Adrenal gland (tissue), 12 donors: ENCODE measurements around the gene POLD2. TPM values are rescaled to one million over a fixed set of nuclear protein-coding genes. Genes with fewer than 3 reads are reported as not detected.

Experiments
- DNase-seq, 7 donors: peaks; one replicate each; pipeline ENCODE4 v3.0.0-alpha.2; 2019 to 2020
- H3K27ac ChIP-seq, 5 donors: fragments of 200-600 bp; sonication (generic) in 4 of 5; 1 replicate in 3 of 5; 2 replicates in 2 of 5; pipeline versions ENCODE4 v1.5.1 to v1.8.0; 2016 to 2020; ENCODE audit warnings: mild to moderate bottlenecking in 1 of 5
- H3K27me3 ChIP-seq: fragments of 200-600 bp; 2 replicates; pipeline ENCODE4 v1.8.0; 2021
- H3K36me3 ChIP-seq, 2 donors: fragments of 200-600 bp; replicated peaks in 1 of 2; 1 replicate in 1 of 2; 2 replicates in 1 of 2; pipeline versions ENCODE4 v1.5.1 to v1.8.0; 2018 to 2022
- H3K4me1 ChIP-seq, 2 donors: fragments of 200-600 bp; replicated peaks in 1 of 2; 1 replicate in 1 of 2; 2 replicates in 1 of 2; pipeline versions ENCODE4 v1.5.1 to v1.8.0; 2018 to 2021
- H3K4me3 ChIP-seq, 4 donors: fragments of 200-600 bp; sonication (generic) in 3 of 4; one replicate each; pipeline ENCODE4 v1.5.1; 2016 to 2018
- H3K9me3 ChIP-seq, 3 donors: fragments of 200-600 bp; sonication (generic) in 1 of 3; replicated peaks in 1 of 3; 1 replicate in 2 of 3; 2 replicates in 1 of 3; pipeline versions ENCODE4 v1.5.1 to v1.8.0; 2016 to 2021
- CTCF ChIP-seq, 6 experiments: fragments of 450-650 bp in 4 of 6; fragments of 200-600 bp in 2 of 6; sonication (generic) in 1 of 6; IDR thresholded peaks; 1 replicate in 5 of 6; 2 replicates in 1 of 6; pipeline versions ENCODE4 v1.5.1 to v1.8.0; 2016 to 2021; ENCODE audit warnings: antibody characterized with exemption in 6 of 6, mild to moderate bottlenecking in 2 of 6, moderate library complexity in 1 of 6
- POLR2A ChIP-seq, 2 donors: fragments of 450-650 bp; IDR thresholded peaks; one replicate each; pipeline ENCODE4 v1.6.1; 2017; ENCODE audit warnings: antibody characterized with exemption in 2 of 2, mild to moderate bottlenecking in 2 of 2, moderate library complexity in 1 of 2
- WGBS, 4 donors: extraction: QIAGEN DNeasy Blood & Tissue Kit in 2 of 4; methylation state at CpG; one replicate each; pipeline versions ENCODE4 v1.1.5 to v1.1.7; 2013 to 2017; 5-methylcytosine and 5-hydroxymethylcytosine counted together
- intact Hi-C, 2 donors: fragments of 100-400 bp; cut with DNase I; formaldehyde crosslinking; loops; one replicate each; pipeline versions ENCODE4 v1.14.1 to v1.15.0; 2022 to 2023
- polyA plus RNA-seq, 3 donors: library from polyadenylated mRNA; stranded (reverse); fragments of 200-250 nt in 2 of 3; fragments of 350-450 nt in 1 of 3; fragmentation: Illumina TruSeq in 1 of 3; extraction: RNeasy Lipid Tissue Mini Kit (QIAGEN cat#74804) in 1 of 3; gene quantifications; one replicate each; pipeline ENCODE4 v1.2.3, GENCODE V29; 2013 to 2014
- total RNA-seq, 9 donors: library from RNA; depleted of rRNA in 4 of 9; stranded (reverse); fragments of >200 nt in 4 of 9; fragments of 120-200 nt in 1 of 9; fragmentation: NEBNext Ultra II Directional in 1 of 9; extraction: Animal tissue kit (Norgen Biotek cat#: 25700) in 1 of 9; gene quantifications; one replicate each; pipeline versions ENCODE4 v1.1.0 to v1.2.4, GENCODE V29; 2013 to 2023
- donor health status: healthy with polysubstance abuse.
- donor health status: Bipolar disorder and iron deficiency.
- donor health status: DM: yes; HTN: yes; CAD: no.
- donor health status: DM: no; HTN: no; CAD: no.
- donor health status: DM: no; HTN: no; CAD: no.
- donor health status: DM: yes; HTN: yes; CAD: no.

Gene POLD2
- total and polyA plus RNA-seq, 12 donors = 47.5 to 127 (median 78.1) TPM

- no peaks in the 10 kb centered on the region for H3K9me3 ChIP-seq
- no peaks in the 10 kb centered on the region for H3K36me3 ChIP-seq
- H3K4me3 ChIP-seq = no peak overlapping the region
- H3K27ac ChIP-seq = no peak overlapping the region
- 79 to 100% (median 89%) methylated on average over 2 to 16 of the region's 16 CpGs for WGBS, 4 donors
- intact Hi-C loops = no loop called here
- no peaks in the 10 kb centered on the region for H3K27me3 ChIP-seq
- H3K4me1 ChIP-seq = no peaks in the 10 kb centered on the region
- TF ChIP-seq CTCF (IDR thresholded peaks at IDR 0.05) (no peak), POLR2A (IDR thresholded peaks at IDR 0.05) (no peak)
- peak in 1 of 7 donors; percentile 13 for DNase-seq
Measured at GRCh38 chr7:44150966-44151941, 27.9 kb upstream of the POLD2 start.

- H3K36me3 ChIP-seq = no peaks in the 10 kb centered on the region
- WGBS, 4 donors = 69 to 84% (median 77%) methylated on average over 3 to 5 of the region's 5 CpGs
Measured at GRCh38 chr7:44150466-44150832, 27.1 kb upstream of the POLD2 start.

GRCh38 chr7:44149571-44150465 lies 26.5 kb upstream of the POLD2 start:
- peak in 2 of 7 donors; percentile 8 to 9 for DNase-seq
- H3K36me3 ChIP-seq = no peaks in the 10 kb centered on the region
- H3K4me3 ChIP-seq = no peak overlapping the region
- intact Hi-C loops = no loop called here
- no peak overlapping the region for H3K27ac ChIP-seq
- WGBS, 4 donors = 79 to 83% (median 82%) methylated on average over 16 to 18 of the region's 18 CpGs
- H3K9me3 ChIP-seq = no peaks in the 10 kb centered on the region
- H3K27me3 ChIP-seq = peaks cover 9% of the 10 kb centered on the region
- no peak for TF ChIP-seq CTCF (IDR thresholded peaks at IDR 0.05)
- H3K4me1 ChIP-seq = peaks cover 8% of the 10 kb centered on the region in 2 donors

More at GRCh38 chr7:44150466-44150832, 27.1 kb upstream of the POLD2 start:
- intact Hi-C loops = no loop called here
- no peaks in the 10 kb centered on the region for H3K9me3 ChIP-seq
- peaks cover 2% of the 10 kb centered on the region for H3K27me3 ChIP-seq
- H3K4me3 ChIP-seq = no peak overlapping the region
- no peak for TF ChIP-seq POLR2A (IDR thresholded peaks at IDR 0.05)
- TF ChIP-seq CTCF (IDR thresholded peaks at IDR 0.05) = no peak
- peaks cover 5 to 7% of the 10 kb centered on the region in 2 donors for H3K4me1 ChIP-seq
- DNase-seq = peak in 3 of 7 donors; percentile 23 to 62 (median 57)
- no peak overlapping the region for H3K27ac ChIP-seq

- 79 to 88% (median 83%) methylated on average over 8 to 9 of the region's 9 CpGs for WGBS, 4 donors
- Histone ChIP-seq H3K27ac (no peak overlapping the region), H3K4me3 (no peak overlapping the region), H3K9me3 (no peaks in the 10 kb centered on the region), H3K27me3 (peaks cover 12% of the 10 kb centered on the region), H3K36me3 (no peaks in the 10 kb centered on the region), H3K4me1 (peaks cover 8% of the 10 kb centered on the region in 2 donors)
- DNase-seq = peak in 1 of 7 donors; percentile 3
- intact Hi-C loops = no loop called here
- TF ChIP-seq CTCF (IDR thresholded peaks at IDR 0.05) = no peak
- TF ChIP-seq POLR2A (IDR thresholded peaks at IDR 0.05) = no peak
Measured at GRCh38 chr7:44148961-44149536, 25.7 kb upstream of the POLD2 start.
